ENCODE measurements around the gene DDX54.

Gene DDX54

GRCh38 chr12:113226696-113227568 lies 41.7 kb upstream of the DDX54 start:
- H3K4me3 ChIP-seq (ENCODE audit: low read length) = no peak overlapping the region
- peaks cover 34% of the 10 kb centered on the region for H3K36me3 ChIP-seq (ENCODE audit: insufficient read depth, low read length)
- peaks cover 34% of the 10 kb centered on the region for H3K4me1 ChIP-seq (ENCODE audit: control insufficient read depth, insufficient read depth, low read length)
- no peak overlapping the region for H3K4me2 ChIP-seq (ENCODE audit: low read length)
- H3K27me3 ChIP-seq (ENCODE audit: control insufficient read depth, insufficient read depth, low read length) = no peaks in the 10 kb centered on the region
- H3K9me3 ChIP-seq (replicated peaks; ENCODE audit: low read length) = no peaks in the 10 kb centered on the region
- H3K9ac ChIP-seq (ENCODE audit: low read depth, low read length) = no peak overlapping the region

DNA sequence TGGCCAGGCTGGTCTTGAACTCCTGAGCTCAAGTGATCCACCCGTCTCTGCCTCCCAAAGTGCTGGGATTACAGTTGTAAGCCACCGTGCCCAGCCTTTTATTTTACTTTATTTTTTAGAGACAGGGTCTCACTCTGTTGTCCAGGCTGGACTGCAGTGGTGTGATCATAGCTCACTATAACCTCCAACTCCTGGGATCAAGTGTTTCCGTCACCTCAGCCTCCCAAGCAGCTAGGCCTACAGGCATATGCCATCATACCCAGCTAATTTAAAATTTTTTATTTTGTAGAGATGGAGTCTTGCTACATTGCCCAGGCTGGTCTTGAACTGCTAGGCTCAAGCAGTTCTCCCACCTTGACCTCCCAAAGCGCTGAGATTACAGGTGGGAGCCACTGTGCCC lies 39.7 kb upstream of the DDX54 start:
- H3K4me1 ChIP-seq (ENCODE audit: control insufficient read depth, insufficient read depth, low read length) = peaks cover 26% of the 10 kb centered on the region
- peaks cover 16% of the 10 kb centered on the region for H3K36me3 ChIP-seq (ENCODE audit: insufficient read depth, low read length)
- no peaks in the 10 kb centered on the region for H3K27me3 ChIP-seq (ENCODE audit: control insufficient read depth, insufficient read depth, low read length)
- no peak overlapping the region for H3K4me3 ChIP-seq (ENCODE audit: low read length)
- no peak overlapping the region for H3K9ac ChIP-seq (ENCODE audit: low read depth, low read length)
- H3K9me3 ChIP-seq (replicated peaks; ENCODE audit: low read length) = no peaks in the 10 kb centered on the region
- H3K4me2 ChIP-seq (ENCODE audit: low read length) = no peak overlapping the region

DNA sequence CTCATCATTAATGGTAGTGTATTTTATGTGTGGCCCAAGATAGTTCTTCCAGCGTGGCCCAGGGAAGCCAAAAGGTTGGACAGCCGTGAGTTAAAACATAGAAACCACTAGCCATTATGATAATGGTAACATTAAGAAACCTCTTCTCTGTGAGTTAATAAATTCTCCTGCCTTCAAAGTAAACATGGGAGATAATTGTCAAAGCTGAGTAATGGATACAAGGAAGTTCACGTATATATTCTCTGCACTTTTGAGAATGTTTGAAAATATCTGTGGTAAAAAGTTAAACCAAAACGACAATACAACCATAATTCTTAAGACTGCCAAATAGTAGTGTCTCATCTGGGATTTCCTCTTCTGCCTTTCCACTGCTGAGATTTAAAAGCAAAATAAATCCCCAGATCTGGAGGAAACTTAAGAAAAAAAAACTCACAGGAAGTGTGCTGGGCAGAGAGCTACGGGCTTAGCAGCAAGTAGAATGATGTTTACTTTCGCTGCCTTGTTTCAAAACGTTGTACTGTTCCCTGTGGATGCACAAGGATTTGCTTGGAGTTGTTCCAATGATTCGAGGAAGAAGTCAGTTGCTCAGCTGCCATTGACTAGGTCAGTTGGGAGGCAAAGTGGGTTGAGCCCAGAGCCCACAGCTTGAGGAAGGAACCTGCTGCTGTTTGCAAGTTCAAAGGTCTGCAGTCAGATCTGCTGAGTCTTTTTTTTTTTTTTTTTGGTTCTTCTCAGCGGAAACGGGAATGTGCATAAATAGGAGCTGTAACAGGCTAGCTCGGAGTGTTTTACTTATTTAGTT lies 37.7 kb upstream of the DDX54 start:
- Histone ChIP-seq H3K4me2 (ENCODE audit: low read length) (peak overlapping the region; percentile 97), H3K36me3 (ENCODE audit: insufficient read depth, low read length) (peaks cover 6% of the 10 kb centered on the region), H3K9me3 (replicated peaks; ENCODE audit: low read length) (no peaks in the 10 kb centered on the region), H3K4me1 (ENCODE audit: control insufficient read depth, insufficient read depth, low read length) (peaks cover 26% of the 10 kb centered on the region), H3K4me3 (ENCODE audit: low read length) (peak overlapping the region; percentile 82), H3K9ac (ENCODE audit: low read depth, low read length) (peak overlapping the region; percentile 92), H3K27me3 (ENCODE audit: control insufficient read depth, insufficient read depth, low read length) (no peaks in the 10 kb centered on the region)

DNA sequence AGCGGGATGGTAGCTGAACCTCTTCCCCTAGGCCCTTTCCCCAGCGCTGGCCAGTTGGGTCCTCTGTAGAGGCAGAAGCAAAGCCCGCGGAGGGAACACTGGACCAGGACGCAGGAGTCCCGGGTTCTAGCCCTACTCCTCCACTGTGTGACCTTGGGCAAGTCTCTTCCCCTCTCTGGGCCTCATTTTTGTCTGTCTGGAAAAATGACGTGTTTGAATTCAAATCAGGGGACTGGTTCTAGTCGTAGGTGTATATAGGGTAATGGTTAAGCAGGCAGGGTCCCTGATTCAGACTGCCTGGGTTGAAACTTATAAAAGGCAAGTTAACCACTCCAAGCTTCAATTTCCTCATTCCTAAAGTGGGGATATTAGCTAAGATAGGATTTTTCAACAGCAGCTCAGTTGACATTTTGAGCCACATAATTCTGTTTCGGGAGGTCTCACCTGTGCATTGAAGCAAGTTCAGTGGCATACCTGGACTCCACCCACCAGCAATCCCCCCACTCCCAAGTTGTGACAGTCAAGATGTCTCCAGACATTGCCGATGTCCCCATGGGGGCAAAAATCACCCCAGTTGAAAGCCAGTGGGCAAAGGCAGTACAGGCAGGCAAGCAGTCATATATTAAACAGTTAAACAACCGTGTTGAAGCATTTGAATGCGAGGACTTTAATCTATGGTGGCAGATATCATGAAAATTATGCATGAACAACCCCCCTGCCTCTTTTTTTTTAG lies 36.9 kb upstream of the DDX54 start:
- Histone ChIP-seq H3K4me3 (ENCODE audit: low read length) (peak overlapping the region; percentile 82), H3K36me3 (ENCODE audit: insufficient read depth, low read length) (no peaks in the 10 kb centered on the region), H3K4me2 (ENCODE audit: low read length) (peak overlapping the region; percentile 97), H3K9me3 (replicated peaks; ENCODE audit: low read length) (no peaks in the 10 kb centered on the region), H3K9ac (ENCODE audit: low read depth, low read length) (peak overlapping the region; percentile 92), H3K4me1 (ENCODE audit: control insufficient read depth, insufficient read depth, low read length) (peaks cover 32% of the 10 kb centered on the region), H3K27me3 (ENCODE audit: control insufficient read depth, insufficient read depth, low read length) (no peaks in the 10 kb centered on the region)

GRCh38 chr12:113221181-113221996 lies 36.1 kb upstream of the DDX54 start, which contains the start of gene TPCN1:
TPCN1 (plus strand) TSS chr12:113221464; CDS start chr12:113226853, 5,389 bp downstream.
- Histone ChIP-seq H3K4me1 (ENCODE audit: control insufficient read depth, insufficient read depth, low read length) (peaks cover 40% of the 10 kb centered on the region), H3K4me2 (ENCODE audit: low read length) (peak within 1 kb of the TSS; percentile 99), H3K9ac (ENCODE audit: low read depth, low read length) (peak within 1 kb of the TSS; percentile 92), H3K4me3 (ENCODE audit: low read length) (peak within 1 kb of the TSS; percentile 83), H3K27me3 (ENCODE audit: control insufficient read depth, insufficient read depth, low read length) (no peaks in the 10 kb centered on the region), H3K9me3 (replicated peaks; ENCODE audit: low read length) (no peaks in the 10 kb centered on the region), H3K36me3 (ENCODE audit: insufficient read depth, low read length) (no peaks in the 10 kb centered on the region)

DNA sequence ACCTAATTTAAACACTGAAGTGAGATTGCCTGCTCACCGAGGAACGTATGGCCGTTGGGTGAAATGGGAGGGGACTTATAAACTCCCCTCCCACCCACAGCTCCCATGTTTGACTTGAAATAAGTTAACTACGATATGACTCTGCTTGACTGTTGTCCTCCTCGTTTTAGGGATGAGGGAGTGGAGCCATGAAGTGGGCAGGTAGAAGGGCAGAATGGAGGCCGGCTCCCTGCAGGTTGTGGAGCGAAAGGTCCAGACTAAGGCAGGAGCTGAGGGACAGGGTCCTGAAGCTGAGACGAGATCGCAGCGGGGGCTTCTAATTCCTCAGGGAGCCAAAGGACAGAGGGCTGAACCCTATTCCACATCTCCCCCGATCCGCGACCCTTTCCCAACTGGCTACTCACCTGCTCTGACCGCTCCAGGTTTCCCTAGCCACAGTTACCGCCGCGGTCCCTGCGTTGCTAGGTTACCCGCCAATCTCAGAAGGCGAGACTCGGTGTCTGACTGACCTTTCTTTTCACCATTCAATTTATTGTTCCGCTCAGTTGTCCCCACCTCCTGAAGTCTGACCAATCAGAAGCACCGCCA lies 35.4 kb upstream of the DDX54 start:
- H3K36me3 ChIP-seq (ENCODE audit: insufficient read depth, low read length) = no peaks in the 10 kb centered on the region
- H3K27me3 ChIP-seq (ENCODE audit: control insufficient read depth, insufficient read depth, low read length) = no peaks in the 10 kb centered on the region
- H3K4me2 ChIP-seq (ENCODE audit: low read length) = peak overlapping the region; percentile 99
- H3K9ac ChIP-seq (ENCODE audit: low read depth, low read length) = peak overlapping the region; percentile 76
- peak overlapping the region; percentile 83 for H3K4me3 ChIP-seq (ENCODE audit: low read length)
- peaks cover 47% of the 10 kb centered on the region for H3K4me1 ChIP-seq (ENCODE audit: control insufficient read depth, insufficient read depth, low read length)
- no peaks in the 10 kb centered on the region for H3K9me3 ChIP-seq (replicated peaks; ENCODE audit: low read length)

DNA sequence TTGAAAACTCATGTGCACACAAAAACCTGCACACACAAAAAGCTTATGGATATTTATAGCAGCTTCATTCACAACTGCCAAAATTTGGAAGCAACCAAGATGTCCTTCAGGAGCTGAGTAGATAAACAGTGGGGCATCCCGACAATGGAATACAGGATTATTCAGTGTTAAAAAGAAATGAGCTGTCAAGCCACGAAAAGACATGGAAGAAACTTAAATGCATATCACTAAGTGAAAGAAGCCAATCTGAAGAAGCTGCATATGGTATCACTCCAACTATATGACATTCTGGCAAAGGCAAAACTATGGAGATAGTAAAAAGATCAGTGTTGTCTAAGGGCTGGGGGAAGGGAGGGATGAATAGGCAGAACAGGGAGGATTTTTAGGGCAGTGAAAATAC lies 30.7 kb upstream of the DDX54 start:
- H3K4me1 ChIP-seq (ENCODE audit: control insufficient read depth, insufficient read depth, low read length) = peaks cover 44% of the 10 kb centered on the region

GRCh38 chr12:113214895-113215400 lies 29.7 kb upstream of the DDX54 start:
- H3K9ac ChIP-seq (ENCODE audit: low read depth, low read length) = peak overlapping the region; percentile 52
- no peaks in the 10 kb centered on the region for H3K27me3 ChIP-seq (ENCODE audit: control insufficient read depth, insufficient read depth, low read length)
- H3K4me2 ChIP-seq (ENCODE audit: low read length) = peak overlapping the region; percentile 53
- peaks cover 40% of the 10 kb centered on the region for H3K4me1 ChIP-seq (ENCODE audit: control insufficient read depth, insufficient read depth, low read length)
- no peaks in the 10 kb centered on the region for H3K9me3 ChIP-seq (replicated peaks; ENCODE audit: low read length)
- no peak overlapping the region for H3K4me3 ChIP-seq (ENCODE audit: low read length)
- no peaks in the 10 kb centered on the region for H3K36me3 ChIP-seq (ENCODE audit: insufficient read depth, low read length)

More for the DNA sequence above, 30.7 kb upstream of the DDX54 start:
- H3K36me3 ChIP-seq (ENCODE audit: insufficient read depth, low read length) = no peaks in the 10 kb centered on the region
- H3K4me3 ChIP-seq (ENCODE audit: low read length) = no peak overlapping the region
- H3K4me2 ChIP-seq (ENCODE audit: low read length) = no peak overlapping the region
- no peak overlapping the region for H3K9ac ChIP-seq (ENCODE audit: low read depth, low read length)
- no peaks in the 10 kb centered on the region for H3K9me3 ChIP-seq (replicated peaks; ENCODE audit: low read length)
- H3K27me3 ChIP-seq (ENCODE audit: control insufficient read depth, insufficient read depth, low read length) = no peaks in the 10 kb centered on the region

- no peak overlapping the region for H3K4me2 ChIP-seq (ENCODE audit: low read length)
- no peak overlapping the region for H3K9ac ChIP-seq (ENCODE audit: low read depth, low read length)
- H3K4me3 ChIP-seq (ENCODE audit: low read length) = no peak overlapping the region
- no peaks in the 10 kb centered on the region for H3K36me3 ChIP-seq (ENCODE audit: insufficient read depth, low read length)
- H3K27me3 ChIP-seq (ENCODE audit: control insufficient read depth, insufficient read depth, low read length) = no peaks in the 10 kb centered on the region
- no peaks in the 10 kb centered on the region for H3K9me3 ChIP-seq (replicated peaks; ENCODE audit: low read length)
- peaks cover 30% of the 10 kb centered on the region for H3K4me1 ChIP-seq (ENCODE audit: control insufficient read depth, insufficient read depth, low read length)
Observed at GRCh38 chr12:113211160-113211559, 25.9 kb upstream of the DDX54 start.
